HG03575 (cell line): ENCODE data around the gene SLC25A23.
"Not testable (repeated sequence)": the region's sequence is repeated elsewhere in the genome, so short reads cannot be mapped to it uniquely, and the experiment has no call there.

Source experiments
- ATAC-seq: cut with Tn5 transposase; IDR thresholded peaks from one replicate; pipeline ENCODE4 v1.9.1; 2021; ENCODE audit not compliant: unreplicated experiment, insufficient number of reproducible peaks, low FRiP score; ENCODE audit errors: extremely low read depth

SLC25A23 gene

DNA sequence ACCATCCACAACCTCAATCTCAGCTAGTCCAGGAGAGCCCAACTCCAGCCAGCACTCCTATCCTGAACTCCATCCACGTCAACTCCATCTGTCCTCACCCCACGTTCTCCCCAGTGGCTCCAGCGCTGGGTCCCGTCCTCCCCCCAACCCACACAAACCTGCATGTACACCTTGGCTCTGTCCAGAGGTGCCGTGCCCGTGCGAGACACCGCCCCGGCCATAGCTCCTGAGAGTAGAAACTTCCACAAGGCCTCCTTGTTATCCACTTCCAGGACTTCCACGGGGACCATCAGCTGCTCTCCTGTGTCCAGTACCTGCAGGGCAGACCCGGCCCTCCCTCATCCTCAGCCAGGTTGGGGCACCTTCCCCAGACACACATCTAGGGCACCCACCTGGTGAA is 27.7 kb downstream of the SLC25A23 start:
- ATAC-seq, result no peak

DNA sequence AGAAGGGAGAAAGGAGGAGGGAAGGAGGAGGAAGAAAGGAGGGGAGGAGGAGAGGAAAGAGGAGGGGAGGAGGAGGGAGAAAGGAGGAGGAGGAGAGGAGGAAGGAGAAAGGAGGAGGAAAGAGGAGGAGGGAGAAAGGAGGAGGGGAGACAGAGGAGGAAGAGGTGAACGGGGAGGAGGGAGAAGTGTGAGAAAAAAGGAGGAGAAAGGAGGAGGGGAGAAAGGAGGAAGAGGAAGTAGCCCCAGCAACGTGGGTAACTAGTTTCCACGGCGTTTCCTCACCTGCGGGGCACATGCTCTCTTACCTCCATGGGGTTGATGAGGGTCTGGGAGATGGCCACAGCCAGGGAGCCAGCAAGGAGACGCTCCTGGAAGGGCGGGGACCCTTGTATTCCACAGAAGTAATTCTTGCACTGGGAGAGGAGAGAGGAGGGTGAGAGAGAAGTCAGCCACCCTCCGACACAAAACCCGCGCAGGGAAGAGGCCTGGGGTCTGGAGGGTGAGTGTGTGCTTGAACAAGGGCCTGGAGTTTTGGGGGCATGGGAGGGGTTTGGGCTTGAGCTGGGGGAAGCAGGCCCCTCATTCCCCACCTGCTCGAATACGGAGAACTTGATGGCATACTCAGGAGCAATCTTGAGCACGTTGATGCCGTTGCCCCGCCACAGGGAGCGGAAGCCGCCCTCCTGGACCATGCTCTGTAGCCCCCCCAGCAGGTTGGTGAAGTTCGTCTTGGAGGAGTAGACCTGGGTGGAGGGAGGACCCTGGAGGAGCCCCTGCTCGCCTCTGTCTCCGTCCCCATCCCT is 30.0 kb downstream of the SLC25A23 start:
- ATAC-seq, result no peak

DNA sequence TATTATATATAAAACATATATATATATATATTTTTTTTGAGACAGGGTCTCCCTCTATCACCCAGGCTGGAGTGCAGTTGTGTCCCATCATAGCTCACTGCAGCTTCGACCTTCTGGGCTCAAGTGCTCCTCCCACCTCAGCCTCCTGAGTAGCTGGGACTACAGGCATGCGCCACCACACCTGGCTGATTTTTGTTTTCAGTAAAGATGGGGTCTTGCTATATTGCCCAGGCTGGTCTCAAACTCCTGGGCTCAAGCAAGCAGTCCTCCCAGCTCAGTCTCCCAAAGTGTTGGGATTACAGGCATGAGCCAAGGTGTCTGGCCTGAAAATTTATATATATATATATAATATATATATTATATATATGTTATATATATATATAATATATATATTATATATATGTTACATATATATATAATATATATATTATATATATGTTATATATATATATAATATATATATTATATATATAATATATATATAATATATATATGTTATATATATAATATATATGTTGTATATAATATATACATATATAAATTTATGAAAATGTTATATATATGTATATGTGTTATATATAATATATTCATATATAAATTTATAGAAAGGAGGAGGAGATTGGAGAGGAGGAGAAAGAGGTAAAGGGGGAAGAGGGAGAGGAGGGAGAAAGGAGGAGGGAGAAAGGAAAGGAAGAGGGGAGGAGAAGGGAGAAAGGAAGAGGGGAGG is 30.7 kb downstream of the SLC25A23 start:
- not testable (repeated sequence) for ATAC-seq

DNA sequence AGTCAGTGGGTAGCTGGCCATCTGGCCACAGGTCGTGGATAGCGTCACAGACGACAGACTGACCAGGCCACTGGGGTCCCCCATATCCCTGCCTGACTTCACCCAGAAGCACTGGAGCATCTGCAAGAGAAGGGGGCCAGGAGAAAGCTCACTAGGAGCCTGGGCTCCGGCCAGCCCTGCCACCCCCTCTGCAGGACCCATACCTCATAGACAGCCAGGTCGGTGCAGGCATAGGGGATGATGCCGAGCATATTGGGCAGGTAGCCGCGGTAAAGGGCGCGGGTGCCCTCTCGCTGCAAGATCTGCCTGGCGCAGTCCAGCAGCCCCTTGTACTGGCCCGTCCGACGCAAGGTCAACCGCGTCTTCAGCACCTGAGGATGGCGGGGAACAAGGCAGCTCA is 32.5 kb downstream of the SLC25A23 start:
- no peak for ATAC-seq

DNA sequence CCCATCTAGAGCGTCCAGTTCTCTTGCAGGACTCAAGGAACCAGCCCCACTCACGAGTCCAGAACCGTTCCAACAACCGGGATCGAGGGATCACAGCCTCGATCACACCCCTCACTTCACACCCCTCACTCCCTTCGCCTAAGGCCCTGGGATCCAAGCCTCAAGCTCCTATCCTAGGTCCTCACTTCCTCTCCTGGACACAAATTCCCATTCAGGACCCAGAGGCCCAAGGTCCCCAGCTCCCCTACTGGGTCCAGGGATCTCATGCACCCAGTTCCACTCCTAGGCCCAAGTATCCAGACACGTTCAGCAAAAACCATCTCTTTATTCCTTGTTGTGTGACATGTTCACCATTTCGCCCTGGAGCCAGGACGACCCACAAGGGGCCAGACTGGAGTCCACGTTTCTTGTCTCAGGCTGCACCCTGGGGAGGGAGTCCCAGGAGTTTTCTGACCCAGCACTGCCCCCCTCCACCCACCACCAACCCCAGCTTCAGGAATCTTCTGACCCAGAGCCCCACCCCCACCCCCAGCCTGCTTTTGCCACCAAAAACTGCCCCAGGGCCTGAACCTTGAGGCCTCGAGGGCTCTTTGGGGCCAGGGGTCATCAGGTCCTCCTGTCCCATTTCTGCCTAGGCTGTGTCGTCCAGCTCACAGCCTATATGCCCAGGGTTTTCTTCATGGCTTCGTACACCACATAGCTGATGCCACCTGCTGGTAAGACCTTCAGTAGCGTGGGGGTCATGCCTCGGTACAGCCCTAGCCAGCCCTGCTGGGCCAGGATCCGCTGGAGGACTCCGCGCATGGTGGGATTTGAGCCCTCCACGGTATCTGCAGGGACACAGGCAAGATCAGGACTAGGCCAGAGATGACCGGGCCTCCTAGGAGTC is 33.6 kb downstream of the SLC25A23 start:
- ATAC-seq, result no peak

DNA sequence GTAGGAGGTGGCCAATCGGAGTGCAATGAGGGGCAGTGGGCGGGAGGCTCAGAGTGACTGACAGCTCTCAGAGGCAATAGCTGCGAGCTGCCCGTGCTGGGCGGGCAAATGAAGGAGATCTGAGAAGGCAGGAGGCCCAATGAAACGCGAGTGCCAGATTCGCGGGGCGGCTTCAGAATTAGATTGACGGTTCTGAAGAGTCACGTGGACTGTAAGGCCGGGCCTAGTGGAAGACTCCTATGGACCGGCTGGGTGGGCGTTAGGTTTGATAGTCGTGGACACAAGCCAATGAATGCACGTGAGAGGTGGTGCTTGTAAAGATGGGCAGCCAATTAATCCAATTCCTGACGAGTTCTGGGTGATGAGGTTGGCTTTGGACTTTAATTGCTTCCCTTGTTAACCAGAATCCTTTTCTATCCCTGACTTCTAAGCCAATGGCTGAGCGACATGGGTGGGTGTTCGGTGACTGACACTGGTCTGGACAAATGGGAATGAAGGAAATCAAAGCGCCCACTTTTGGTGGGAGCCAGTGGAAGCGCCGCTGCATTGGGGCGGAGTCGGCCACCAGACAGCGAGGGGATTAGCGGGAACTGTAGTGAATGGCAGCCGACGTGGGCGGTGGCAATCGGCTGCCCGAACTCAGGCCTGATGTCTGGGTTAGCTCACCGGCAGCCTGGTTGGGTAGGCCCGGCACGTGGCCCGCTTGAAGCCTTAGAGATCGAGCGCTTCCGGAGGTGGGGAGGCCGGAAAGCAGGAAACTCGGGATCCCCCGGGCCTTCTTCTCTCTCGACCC is 34.5 kb downstream of the SLC25A23 start:
- ATAC-seq, result peak; percentile 69

DNA sequence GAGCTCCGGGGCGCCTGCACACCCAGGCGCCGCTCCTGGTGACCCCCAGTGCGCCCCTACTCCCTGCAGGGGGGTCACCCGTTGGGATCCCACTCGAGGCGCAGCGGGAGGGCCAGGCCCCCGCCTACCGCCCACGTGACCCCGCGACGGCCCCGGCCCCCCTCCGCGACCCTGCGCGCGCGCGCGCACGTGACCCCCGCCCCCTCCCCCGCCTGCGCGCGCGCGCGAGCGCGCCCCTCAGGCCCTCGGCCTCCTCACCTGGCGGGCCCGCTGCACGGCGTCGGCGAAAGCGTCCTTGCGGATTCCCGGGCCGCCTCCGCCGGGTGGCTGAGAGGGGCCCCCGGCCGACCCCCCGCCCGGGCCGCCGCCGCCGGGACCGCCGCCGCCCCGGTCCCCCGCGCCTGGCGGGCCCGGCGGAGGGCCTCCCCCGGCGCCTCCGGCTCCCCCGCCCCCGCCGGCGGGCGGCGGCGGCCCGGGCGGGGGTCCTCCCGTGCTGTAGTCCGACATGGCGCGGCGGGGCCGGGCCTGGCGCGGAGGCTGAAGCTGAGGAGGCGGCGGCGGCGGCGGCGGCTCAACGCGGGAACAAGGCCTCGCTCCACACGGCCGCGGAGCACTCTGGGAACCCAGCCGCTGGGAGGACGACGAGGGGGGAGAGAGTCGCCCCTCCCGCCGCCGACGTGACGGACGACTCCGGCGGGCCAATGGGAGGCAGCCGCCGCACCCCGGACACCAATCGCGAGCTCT is 35.2 kb downstream of the SLC25A23 start, which contains the start of gene KHSRP:
TSS of gene KHSRP (minus strand) at position 617 of the 744 bp plus-strand sequence. CDS start at position 507, 110 bp downstream.
- no peak for ATAC-seq

DNA sequence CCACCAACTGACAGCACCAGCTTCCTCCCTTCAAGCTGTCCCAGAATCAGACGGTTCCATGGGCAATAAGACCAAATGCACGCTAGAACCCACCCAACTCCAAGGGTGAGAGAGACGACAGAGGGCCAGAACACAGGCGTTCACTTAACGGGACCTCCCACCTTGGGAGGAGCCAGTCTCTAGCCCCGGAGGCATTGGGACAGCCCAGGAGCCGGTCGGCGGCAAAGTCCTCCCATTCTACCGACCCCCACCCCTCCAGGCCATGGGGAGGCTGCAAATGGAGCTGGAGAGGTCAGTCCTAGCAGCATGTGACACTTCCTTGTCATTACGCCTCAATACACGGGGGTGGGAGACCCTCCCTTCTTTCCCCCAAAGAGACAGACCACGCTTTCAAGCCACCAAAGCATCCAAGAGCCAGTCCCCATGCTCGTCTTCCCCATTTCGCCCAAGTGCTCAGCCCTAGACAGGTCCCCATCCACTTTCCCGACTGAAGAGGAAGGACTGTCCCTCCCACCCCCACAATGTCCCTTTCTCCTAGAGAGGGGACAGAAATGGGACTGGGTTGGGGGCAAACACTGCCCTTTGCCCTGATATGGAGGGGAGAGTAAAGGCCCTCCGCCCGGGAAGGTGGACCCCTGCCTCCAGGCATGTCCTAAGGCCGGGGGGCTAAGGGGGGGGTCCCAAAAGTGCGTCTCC is 35.9 kb downstream of the SLC25A23 start:
- ATAC-seq, result no peak

DNA sequence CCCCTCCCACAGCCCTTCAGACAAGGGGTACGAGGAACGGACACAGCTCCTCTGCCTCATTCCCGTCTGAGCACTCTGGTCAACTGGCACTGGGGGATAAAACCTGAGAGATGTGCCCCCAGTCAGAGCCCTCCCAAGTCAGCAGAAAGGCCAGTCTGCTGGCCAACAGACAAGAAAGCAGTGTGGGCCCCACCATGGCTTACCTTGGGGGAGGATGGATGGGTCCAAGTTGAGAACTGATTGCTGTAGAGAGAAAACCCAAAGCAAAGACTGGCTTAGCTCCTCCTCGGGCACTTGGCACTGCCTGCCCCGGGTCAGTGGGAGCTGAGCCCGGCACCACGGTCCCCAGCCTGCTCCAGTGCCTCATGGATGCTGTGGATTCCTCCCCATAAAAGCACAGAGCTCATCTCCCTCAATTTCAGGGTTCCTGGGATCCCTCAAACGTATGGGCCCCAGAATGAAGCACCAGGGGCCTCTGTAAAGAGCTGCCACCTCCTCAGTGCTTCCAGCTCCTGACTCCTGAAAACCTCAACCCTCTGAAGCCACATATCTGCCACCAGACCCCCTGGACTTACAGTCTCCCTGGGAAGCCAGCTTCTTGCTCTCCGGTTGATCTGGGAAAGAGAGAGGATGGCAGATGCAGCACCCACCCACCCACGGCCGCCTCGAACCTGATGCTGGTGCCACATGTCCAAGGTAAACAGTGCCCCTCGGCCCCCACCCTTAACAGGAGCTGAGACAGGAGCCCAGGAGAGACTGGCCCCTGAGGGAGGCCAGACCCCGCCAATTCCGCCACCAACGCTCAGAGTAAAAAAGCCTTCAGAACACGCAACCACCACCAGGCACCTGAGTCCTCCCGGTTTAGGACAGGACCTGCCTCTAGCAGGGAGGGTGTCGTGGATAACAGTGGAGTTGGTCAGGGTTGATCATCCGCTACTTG is 38.2 kb downstream of the SLC25A23 start:
- no peak for ATAC-seq

DNA sequence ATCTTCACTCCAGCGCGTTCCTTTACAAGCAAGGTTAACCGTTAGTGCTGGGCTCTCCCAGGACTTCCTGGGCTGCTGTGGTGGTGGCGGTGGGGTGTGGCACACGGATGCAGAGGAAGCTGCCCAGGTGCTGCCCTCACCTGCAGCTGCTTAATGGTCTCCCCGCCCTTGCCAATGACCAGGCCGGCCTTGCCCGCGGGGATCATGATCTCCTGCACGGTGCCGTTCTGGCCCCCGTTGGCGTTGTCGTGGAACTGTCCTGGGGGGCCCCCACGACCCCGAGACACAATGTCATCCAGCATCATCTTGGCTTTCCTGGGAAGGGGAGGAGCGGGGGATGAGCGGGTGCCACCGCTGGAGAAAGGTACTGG is 41.0 kb downstream of the SLC25A23 start:
- ATAC-seq, result no peak

DNA sequence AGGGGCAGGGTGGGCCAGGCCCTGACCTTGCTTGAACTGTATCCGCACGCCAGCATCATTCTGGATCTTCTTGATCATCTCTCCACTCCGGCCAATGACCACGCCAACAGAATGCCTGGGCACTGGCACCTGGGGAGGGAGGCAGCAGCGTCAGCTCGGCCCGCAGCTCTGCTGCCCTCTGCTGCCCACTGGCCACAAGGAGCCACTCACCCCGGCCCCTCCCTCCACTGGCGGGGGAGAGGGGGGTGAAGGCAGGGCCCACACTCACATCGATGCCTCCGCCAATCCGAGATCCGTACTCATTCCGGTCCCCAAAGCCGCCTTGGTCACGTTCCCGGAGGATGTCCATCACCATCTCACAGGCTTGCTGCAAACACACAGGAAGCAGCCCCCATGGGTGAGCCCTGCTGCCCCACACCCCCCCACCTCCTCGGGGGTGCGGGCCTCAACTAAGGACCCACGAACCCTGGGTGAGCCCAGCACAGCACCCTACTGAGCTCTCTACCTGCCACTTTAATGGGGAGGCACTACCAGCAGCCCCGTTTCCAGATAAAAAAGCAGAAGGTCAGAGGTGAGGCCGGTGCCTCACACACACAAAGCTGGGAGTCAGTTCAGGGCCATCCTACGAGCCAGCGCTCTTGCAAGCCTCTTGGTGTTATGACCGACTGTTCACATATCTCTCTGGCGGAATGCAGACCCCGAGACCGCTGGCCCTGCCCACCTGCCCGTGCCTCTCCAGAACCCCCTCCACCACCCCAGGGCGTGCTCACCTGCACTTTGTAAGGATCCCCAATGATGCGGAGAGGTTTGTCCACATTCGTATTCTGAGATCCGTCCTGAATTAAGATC is 41.7 kb downstream of the SLC25A23 start:
- ATAC-seq, result no peak

DNA sequence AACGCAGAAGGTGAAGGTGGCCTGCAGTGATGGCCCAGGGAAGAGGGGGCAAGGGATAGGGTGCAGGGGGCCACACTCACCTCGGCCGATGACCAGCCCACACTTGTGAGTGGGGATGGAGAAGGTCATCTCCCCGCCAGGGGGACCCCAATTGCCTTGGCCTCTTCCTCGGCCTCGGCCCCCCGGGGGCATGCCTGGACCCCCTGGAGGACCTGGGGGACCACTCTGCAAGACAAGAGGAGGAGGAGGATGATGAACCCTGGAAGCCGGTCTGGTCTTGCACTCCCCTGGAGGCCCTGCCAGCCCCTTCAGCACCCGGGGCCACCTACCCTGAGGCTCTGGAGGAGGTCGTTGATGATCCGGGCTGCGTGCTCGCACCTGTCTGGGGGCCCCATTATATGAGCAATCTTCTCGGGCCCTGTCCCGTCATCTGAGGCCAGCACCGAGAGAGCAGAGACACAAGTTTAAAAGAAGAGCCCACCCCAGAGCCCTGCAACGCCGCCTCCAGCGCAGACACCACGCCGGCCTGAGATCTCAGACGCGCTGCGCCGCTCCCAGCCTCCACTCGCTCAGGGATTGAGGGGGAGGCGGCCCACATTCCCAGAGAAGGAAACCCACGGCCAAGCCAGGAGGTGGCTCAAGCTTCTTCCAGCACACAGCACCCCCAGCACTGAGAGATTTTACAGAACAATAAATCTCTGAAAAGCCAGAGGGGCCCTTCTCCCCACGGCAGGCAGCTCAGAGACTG is 42.8 kb downstream of the SLC25A23 start:
- ATAC-seq, result no peak

DNA sequence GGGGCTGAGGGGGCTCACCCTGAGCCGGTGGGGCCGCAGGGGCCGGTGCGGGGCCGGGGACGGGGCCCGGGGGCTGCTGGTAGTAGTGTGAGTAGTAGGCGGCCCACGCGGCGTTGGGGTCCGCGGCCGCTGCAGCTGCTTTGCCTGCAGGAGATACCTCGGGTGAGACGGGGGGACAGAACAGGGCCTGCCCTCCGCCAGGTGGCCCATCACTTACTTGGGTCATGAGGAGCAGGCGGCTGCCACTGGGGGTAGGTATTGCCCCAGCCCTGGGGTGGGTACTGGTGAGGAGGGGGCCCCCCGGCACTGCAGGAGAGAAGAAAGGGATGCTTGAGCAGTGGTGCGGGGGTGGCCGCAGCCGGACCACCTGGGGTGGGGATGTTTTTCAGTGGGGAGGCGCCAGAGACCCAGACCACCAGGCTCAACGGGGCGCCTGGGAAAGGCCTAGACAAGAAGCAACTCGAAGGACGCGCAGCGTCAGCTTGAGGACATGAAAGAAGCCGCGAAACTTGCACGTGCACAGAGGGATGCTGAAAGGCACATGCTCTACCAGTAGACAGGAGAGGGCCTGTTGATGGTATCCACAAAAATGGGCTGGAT is 43.9 kb downstream of the SLC25A23 start:
- no peak for ATAC-seq

DNA sequence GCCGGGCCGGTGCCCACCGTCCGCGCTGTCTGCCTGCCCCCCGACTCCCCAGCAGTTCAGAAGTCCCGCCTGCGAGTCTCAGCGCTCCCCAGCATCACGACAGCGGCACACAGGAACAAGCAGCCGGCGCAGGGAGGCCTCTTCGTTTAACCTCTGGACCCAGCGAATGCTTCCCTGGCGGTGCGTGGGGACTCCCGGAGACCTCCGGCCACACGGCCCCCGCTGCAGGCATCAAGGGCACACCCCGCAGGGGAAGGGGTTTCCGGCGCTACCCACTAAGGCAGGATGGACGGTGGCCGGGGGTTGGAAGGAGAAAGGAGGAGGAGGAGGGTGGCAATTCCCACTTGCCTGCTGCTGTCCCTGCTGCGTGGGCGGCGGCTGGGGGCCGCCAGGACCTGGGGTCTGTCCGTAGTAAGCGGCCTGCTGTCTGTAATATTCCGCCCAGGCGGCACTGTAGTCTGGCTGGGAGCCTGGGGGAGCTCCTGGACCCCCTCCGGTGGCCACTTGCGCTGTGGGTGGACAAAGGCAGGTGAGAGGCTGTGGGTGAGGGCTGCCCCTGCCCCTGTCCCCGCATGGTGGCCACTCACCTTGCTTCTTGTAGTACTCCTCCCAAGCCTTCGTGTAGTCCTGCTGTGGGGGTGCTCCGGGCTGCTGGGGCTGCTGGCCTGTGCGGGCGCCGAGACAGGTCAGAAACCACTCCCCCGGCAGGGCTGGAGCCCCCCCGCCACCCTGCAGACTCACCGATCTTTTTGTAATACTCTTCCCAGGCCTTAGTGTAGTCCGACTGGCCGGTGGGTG is 44.6 kb downstream of the SLC25A23 start:
- no peak for ATAC-seq
